Measurements from ENCODE around the gene ZNF845.
A peak's percentile ranks its signal among the peaks of the same experiment; 100 is the strongest.
"Not testable (repeated sequence)": the region's sequence is repeated elsewhere in the genome, so short reads cannot be mapped to it uniquely, and the experiment has no call there.

The ZNF845 gene

DNA sequence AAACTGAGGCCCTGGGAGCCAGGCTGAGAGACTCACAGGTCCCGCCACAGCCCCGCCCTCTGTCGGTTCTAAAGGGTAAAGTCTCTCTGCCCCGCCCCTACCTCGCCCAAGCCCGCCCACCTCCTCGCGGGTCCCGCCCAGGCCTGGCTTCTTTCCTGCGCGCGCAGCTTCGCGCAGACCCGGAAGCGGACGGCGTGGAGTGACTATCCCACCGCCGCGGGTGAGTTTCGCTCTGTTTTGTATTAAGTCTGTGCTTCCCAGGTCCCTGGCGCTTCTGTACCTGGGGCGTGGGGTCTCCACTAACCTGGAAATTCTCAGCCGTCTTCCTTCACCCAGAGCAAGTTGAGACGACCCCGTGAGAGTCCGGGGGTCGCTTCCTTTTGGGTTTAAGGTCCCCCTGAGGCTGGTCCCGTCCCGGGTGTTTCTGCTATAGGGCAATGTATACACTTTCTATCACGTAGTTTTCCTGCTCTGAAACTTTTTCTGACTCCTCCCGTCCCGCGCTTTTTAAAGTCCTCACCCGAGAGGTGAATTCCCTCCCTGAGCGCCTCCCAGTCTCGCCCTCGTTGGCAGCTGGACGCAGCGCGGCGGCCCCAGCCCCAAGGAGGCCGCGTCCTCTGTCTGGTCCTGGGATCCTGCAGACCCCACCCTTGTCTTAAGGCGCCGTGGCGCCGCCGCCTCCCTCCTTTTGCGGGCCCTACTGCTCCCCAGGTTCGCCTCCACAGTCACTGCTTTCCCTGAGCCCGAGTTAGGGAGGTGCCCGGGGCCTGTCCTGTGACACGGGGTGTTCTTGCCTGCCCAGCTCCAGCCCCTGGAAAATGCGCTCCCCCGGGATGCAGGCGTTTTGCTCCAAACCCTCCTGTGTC is 61.7 kb downstream of the ZNF845 start, which contains the start of gene ZNF765:
ZNF765 (plus strand) TSS at position 176 of the 866 bp plus-strand sequence. CDS start 2,867 bp downstream, outside the sequence.
- TF ChIP-seq, protein P1, sequence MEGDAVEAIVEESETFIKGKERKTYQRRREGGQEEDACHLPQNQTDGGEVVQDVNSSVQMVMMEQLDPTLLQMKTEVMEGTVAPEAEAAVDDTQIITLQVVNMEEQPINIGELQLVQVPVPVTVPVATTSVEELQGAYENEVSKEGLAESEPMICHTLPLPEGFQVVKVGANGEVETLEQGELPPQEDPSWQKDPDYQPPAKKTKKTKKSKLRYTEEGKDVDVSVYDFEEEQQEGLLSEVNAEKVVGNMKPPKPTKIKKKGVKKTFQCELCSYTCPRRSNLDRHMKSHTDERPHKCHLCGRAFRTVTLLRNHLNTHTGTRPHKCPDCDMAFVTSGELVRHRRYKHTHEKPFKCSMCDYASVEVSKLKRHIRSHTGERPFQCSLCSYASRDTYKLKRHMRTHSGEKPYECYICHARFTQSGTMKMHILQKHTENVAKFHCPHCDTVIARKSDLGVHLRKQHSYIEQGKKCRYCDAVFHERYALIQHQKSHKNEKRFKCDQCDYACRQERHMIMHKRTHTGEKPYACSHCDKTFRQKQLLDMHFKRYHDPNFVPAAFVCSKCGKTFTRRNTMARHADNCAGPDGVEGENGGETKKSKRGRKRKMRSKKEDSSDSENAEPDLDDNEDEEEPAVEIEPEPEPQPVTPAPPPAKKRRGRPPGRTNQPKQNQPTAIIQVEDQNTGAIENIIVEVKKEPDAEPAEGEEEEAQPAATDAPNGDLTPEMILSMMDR (IDR thresholded peaks at IDR 0.05; ENCODE audit: low read depth, low read length, missing control alignments): peak; percentile 50
- peak; percentile 65 for DNase-seq (ENCODE audit: low read depth)
- H3K4me3 ChIP-seq (ENCODE audit: low read depth, low read length): peak within 1 kb of the TSS; percentile 81

DNA sequence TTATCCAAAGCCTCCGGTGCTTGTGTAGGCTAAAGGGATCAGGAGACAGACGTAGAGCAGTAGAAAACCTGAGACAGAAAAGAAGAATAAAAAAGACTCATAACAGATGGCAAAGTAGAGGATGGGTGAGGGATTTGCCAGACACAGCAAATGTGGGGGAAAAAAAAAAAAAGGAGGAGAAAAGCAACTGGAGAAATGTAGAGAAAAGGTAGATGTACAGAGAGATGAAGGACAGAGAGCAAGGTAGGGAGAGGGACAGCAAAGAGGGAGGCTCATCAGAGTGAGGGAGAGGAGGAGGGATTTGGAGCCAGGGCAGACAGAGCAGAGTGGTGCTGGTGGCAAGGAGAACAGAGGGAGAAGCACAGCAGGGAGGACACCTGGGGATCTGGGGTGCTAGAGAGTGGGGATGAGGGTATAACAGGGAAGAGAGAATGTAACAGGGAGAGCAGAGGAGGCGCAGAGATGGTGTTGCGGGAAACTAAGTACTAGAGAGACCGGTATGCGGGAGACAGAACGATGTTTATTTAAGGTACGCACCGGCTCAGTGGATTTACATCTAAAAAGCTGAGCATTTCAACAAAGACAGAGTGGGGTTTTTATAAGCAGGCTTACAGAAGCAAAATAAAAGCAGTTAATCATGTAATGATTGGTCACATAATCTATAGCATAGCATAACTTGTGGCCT is 62.4 kb downstream of the ZNF845 start:
- DNase-seq (ENCODE audit: low read depth): not testable (repeated sequence)
- H3K4me3 ChIP-seq (ENCODE audit: low read depth, low read length): peak overlapping the region; percentile 81

DNA sequence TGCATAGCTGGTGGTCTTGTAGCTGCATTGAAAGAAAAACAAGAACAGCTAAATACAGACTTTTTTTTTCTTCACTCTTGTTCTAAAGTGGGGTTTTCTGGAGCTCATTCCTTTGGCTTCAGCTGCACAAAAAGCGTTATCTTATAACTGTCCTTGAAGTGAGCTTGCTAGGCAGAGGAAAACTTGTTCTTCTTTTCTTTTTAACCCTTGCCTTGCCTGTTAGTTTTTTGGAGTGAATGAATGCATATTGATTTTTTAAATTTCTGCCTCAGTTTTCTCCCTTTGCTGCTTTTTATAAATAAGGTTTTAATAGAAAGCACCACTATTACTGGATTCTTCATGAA is 62.9 kb downstream of the ZNF845 start:
- no peak for DNase-seq (ENCODE audit: low read depth)
- TF ChIP-seq, protein P1 (IDR thresholded peaks at IDR 0.05; ENCODE audit: low read depth, low read length, missing control alignments): no peak
- peak overlapping the region; percentile 81; the same call in 1 of the 2 replicates for H3K4me3 ChIP-seq (ENCODE audit: low read depth, low read length)

- H3K4me3 ChIP-seq (ENCODE audit: low read depth, low read length); DNase-seq (ENCODE audit: low read depth): not testable (repeated sequence)
Measured at GRCh38 chr19:53397918-53398317, 64.4 kb downstream of the ZNF845 start.

All from GM12864 (cell line).